SK-N-SH (cell line): ENCODE measurements around the gene PODNL1.

Experiments
- CHD2 ChIP-seq: fragments of 150-350 bp; IDR thresholded peaks from 2 replicates; pipeline ENCODE4 v1.6.1; 2018; ENCODE audit warnings: low read length; ENCODE audit not compliant: partially characterized antibody
- CTCF ChIP-seq: fragments of 200-600 bp; sonication (generic); IDR thresholded peaks from 2 replicates; pipeline ENCODE4 v1.6.1; 2017; ENCODE audit warnings: antibody characterized with exemption, mild to moderate bottlenecking, moderate library complexity
- EZH2phosphoT487 ChIP-seq: fragments of 200-600 bp; sonication (generic); IDR thresholded peaks from 2 replicates; pipeline ENCODE4 v1.6.1; 2017; ENCODE audit warnings: low read depth, mixed run types, mild to moderate bottlenecking, antibody characterized with exemption, moderate library complexity, borderline replicate concordance
- FOSL2 ChIP-seq: IDR thresholded peaks from 2 replicates; pipeline ENCODE4 v1.4.0; 2012; ENCODE audit warnings: low read depth, mild to moderate bottlenecking, moderate library complexity, borderline replicate concordance
- GABPA ChIP-seq: IDR thresholded peaks from 2 replicates; pipeline ENCODE4 v1.4.0; 2012; ENCODE audit warnings: low read depth, mild to moderate bottlenecking
- JUND ChIP-seq: IDR thresholded peaks from 2 replicates; pipeline ENCODE4 v1.4.0; 2012
- PBX3 ChIP-seq: IDR thresholded peaks from 2 replicates; pipeline ENCODE4; 2012
- POLR2AphosphoS5 ChIP-seq: IDR thresholded peaks from 2 replicates; pipeline ENCODE4 v1.6.1; 2012; ENCODE audit warnings: low read depth, low read length
- RFX5 ChIP-seq: IDR thresholded peaks from 2 replicates; pipeline ENCODE4 v1.6.1; 2012; ENCODE audit warnings: mild to moderate bottlenecking, improper control_type of control experiment, low read length
- SMC3 ChIP-seq: IDR thresholded peaks from 2 replicates; pipeline ENCODE4 v1.6.1; 2012; ENCODE audit warnings: low read depth, low read length, improper control_type of control experiment
- TAF1 ChIP-seq: IDR thresholded peaks from 2 replicates; pipeline ENCODE4 v1.6.1; 2012; ENCODE audit warnings: low read depth, mild to moderate bottlenecking, low read length, moderate library complexity, borderline replicate concordance
- TCF12 ChIP-seq: IDR thresholded peaks from 2 replicates; pipeline ENCODE4 v1.4.0; 2012

DNA sequence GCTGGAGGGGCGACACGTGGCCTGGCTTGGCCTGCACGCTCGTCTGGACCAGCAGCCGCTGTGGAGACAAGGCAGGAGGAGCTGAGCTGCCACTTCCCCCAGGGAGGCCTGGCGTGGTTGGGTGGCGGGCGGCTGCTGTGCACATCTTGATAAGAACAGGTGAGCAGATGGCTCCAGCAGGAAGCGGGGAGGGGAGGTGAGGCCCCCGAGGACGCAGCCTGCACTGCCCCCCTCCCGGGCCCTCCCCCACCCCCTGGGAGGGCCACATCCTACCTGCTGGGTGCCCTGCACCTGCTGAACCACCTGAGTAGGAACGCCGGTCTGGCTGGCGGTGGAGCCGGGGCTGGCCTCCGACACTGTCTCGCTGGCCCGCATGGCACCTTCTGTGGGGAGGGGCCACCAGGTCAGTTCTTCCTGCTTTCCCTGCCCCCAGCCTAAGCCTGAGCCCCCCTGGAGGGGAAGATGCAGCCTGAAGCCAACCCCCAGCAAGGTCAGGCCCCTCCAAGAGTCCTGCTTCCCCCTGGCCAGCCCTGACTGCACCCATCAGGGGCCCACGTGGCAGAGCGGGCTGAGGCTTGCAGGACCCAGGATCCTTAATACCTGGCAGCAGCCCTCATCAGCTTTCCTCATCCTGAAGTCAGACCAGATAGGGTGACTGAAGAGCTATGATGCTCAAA lies 45.1 kb upstream of the PODNL1 start:
- no peak for TF ChIP-seq CHD2
- TF ChIP-seq CTCF = no peak
- no peak for TF ChIP-seq FOSL2
- no peak for TF ChIP-seq GABPA
- no peak for TF ChIP-seq TCF12
- no peak for TF ChIP-seq SMC3
- TF ChIP-seq JUND = no peak
- no peak for TF ChIP-seq TAF1
- no peak for TF ChIP-seq RFX5
- no peak for TF ChIP-seq POLR2AphosphoS5
- no peak for TF ChIP-seq EZH2phosphoT487
- no peak for TF ChIP-seq PBX3
